CD4-positive, alpha-beta T cell treated with Interferon alpha-2 for 1 hour (primary cell): ENCODE data around the gene KIF4B.

Experiments
- DNase-seq, 2 donors: peaks; one replicate each; pipeline ENCODE4 v3.0.0-alpha.2; 2020 to 2022

Gene KIF4B

DNA sequence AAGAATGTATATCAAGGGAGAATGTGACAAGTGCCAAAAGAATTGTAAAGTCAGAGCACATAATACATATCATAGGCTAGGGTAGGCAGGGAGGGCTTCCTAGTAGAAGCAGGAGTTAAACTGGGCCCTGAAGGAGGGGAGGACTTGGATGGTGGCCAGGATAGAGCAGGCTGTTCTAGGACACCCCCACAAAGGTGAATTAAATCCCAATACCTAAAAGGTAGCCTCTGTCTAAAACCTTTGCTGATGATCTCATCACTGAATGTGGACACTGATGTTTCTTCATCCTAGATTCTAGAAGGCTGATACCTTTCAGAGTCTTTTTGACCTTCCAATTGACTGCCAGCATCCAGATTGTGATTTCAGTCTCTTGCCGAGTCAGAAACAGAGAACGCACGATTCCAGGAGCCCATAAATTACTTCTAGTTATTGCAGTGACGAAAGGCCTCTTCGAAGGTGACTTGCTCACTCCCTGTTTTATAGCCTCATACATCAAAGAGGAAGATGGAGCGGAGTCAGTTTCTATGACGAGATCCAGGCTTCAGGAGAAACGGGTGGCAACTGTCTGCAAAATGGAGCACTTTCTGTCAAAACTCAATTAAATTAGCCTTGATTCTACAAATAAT lies 43.2 kb downstream of the KIF4B start:
- DNase-seq = no peak

DNA sequence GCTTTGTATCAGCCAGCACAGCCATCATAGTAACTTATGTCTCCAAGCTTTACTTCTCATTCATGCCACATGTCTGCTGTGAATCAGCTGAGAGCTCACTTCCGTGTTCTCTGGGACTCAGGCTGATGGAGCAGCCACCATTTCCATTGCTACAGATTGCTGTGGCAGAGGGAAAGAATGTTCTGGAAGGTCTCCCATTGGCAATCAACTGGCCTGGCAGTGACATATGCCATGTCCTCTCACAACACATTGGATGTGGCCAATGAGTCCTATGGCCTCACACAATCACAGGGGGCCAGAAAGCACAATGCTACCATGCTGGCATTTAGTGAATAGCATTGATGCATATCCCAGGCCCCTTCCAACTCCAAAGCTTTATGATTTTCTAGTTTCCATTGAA lies 44.1 kb downstream of the KIF4B start:
- no peak for DNase-seq

DNA sequence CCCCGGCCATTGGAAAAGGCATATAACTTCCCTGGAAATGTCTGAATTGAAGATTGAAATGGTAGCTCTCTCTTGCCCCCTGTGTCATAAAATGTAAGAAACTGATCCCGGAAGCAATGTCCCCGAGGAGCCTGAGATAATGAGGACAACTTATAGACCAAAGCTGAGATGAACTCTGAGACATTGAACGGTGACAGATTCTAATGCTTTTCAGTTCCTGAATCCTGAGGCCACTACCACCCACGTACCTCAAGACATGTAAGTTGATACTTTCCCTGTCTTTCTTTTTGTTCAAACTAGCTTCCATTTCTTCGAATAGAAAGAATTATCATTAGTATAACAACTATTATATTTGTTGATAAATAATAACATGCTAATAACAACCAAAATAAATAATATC lies 51.0 kb downstream of the KIF4B start:
- no peak for DNase-seq

DNA sequence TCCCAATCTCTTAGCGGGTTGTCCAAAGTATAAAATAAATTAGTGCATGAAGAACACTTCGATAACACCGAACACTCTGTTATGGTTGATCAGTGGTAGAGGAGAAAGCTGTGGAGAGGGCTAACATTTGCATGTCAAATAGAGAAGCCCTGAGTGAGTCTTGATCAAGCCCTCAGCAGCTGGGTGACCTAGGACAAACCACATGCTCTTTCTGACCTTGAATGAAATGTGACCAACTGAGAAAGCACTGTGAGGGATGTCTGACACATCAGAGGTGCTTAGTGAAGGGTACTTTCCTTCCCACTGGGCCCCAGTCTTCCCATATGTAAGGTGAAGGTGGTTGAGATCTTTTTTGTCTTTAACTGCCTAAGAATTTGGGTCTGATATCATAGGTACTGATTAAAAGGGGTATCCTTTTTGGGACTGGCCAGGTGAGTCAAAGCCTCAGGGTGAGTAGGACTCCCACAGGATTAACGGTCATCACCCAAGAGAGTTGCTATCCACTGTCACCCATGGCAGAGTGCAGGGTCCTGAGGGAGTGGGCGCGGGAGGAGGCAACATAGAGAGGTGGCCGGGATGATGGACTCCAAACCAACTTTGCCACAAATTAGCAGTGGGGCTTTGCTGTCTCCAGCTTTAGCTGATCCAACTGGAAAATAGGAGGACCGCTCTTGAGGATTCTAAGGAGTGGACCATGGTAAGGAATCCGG lies 53.5 kb downstream of the KIF4B start:
- no peak for DNase-seq
